ENCODE measurements around the gene FBXW5.

GRCh38 chr9:136983656-136984314, 39.2 kb upstream of the FBXW5 start:
- TF ChIP-seq CTCF (conservative IDR thresholded peaks at IDR 0.05; ENCODE audit: low read depth in 2 of 2) (no peak), REST (IDR thresholded peaks at IDR 0.05; ENCODE audit: unreplicated experiment) (no peak)
